OCI-LY3 (cell line): ENCODE measurements around the gene SREK1.

Experiments used
- EZH2phosphoT487 ChIP-seq: fragments of 200-600 bp; shearing (Covaris generic); IDR thresholded peaks from 2 replicates; pipeline ENCODE4 v1.6.1; 2018; ENCODE audit warnings: antibody characterized with exemption, mixed run types, low read depth
- TF ChIP-seq, protein P1 (sequence below): fragments of 200-600, 300-600 bp; sonication (generic); IDR thresholded peaks from 2 replicates; pipeline ENCODE4 v1.5.1; 2014; ENCODE audit warnings: antibody characterized with exemption, low read length, low read depth

- TF ChIP-seq, protein P1, sequence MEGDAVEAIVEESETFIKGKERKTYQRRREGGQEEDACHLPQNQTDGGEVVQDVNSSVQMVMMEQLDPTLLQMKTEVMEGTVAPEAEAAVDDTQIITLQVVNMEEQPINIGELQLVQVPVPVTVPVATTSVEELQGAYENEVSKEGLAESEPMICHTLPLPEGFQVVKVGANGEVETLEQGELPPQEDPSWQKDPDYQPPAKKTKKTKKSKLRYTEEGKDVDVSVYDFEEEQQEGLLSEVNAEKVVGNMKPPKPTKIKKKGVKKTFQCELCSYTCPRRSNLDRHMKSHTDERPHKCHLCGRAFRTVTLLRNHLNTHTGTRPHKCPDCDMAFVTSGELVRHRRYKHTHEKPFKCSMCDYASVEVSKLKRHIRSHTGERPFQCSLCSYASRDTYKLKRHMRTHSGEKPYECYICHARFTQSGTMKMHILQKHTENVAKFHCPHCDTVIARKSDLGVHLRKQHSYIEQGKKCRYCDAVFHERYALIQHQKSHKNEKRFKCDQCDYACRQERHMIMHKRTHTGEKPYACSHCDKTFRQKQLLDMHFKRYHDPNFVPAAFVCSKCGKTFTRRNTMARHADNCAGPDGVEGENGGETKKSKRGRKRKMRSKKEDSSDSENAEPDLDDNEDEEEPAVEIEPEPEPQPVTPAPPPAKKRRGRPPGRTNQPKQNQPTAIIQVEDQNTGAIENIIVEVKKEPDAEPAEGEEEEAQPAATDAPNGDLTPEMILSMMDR = no peak
- no peak for TF ChIP-seq EZH2phosphoT487
Measured at GRCh38 chr5:66231508-66231907, 87.4 kb downstream of the SREK1 start.
